Calu3 (cell line): ENCODE data around the gene TNS1. TPM values are rescaled to one million over a fixed set of nuclear protein-coding genes. Genes with fewer than 3 reads are reported as not detected.

Experiments used
- BruUV-seq: library from RNA; stranded (reverse); fragments of 400-500 nt; replicated peaks from 2 replicates; lab custom pipeline; 2021; lab: Mats Ljungman, UMichigan
- CTCF ChIA-PET: fragments of 300-600 bp; sonication (Branson Sonifier 250); formaldehyde crosslinking; loops from one replicate; lab custom pipeline; 2022; ENCODE audit warnings: antibody characterized with exemption; lab: Charles Lee
- DNase-seq: peaks from one replicate; pipeline ENCODE4 v3.0.0; 2022
- H3K27ac Mint-ChIP-seq: one replicate; pipeline ENCODE4 v1.8.0; 2022; ENCODE audit warnings: mixed read lengths; ENCODE audit not compliant: unreplicated experiment
- H3K27me3 Mint-ChIP-seq: one replicate; pipeline ENCODE4 v1.8.0; 2022; ENCODE audit warnings: mixed read lengths; ENCODE audit not compliant: unreplicated experiment
- H3K36me3 Mint-ChIP-seq: one replicate; pipeline ENCODE4 v1.8.0; 2022; ENCODE audit warnings: mild to moderate bottlenecking, moderate library complexity, mixed read lengths; ENCODE audit not compliant: insufficient read depth, unreplicated experiment
- H3K4me1 Mint-ChIP-seq: one replicate; pipeline ENCODE4 v1.8.0; 2022; ENCODE audit warnings: mild to moderate bottlenecking, low read depth, mixed read lengths; ENCODE audit not compliant: unreplicated experiment
- H3K4me3 Mint-ChIP-seq: one replicate; pipeline ENCODE4 v1.8.0; 2022; ENCODE audit warnings: mild to moderate bottlenecking, low read depth, moderate library complexity, mixed read lengths; ENCODE audit not compliant: unreplicated experiment
- H3K9me3 Mint-ChIP-seq: one replicate; pipeline ENCODE4 v1.8.0; 2022; ENCODE audit warnings: low read depth, mixed read lengths; ENCODE audit not compliant: unreplicated experiment
- intact Hi-C: fragments of 100-400 bp; cut with micrococcal nuclease; formaldehyde crosslinking; loops from one replicate; pipeline ENCODE4 v1.10.0; 2022; ENCODE audit not compliant: unreplicated experiment
- total RNA-seq: library from RNA; stranded (reverse); gene quantifications from 2 replicates; pipeline ENCODE4 v1.2.3, GENCODE V29; 2022
- TF ChIP-seq, protein P1 (sequence below): fragments of 200-600 bp; IDR thresholded peaks from one replicate; pipeline ENCODE4 v1.8.0; 2022; ENCODE audit warnings: antibody characterized with exemption; ENCODE audit not compliant: unreplicated experiment

Gene TNS1
- total RNA-seq, 1 experiment from 2014 or later: 2.2 TPM

- Mint-ChIP-seq H3K4me1 (no peaks in the 10 kb centered on the region), H3K9me3 (no peaks in the 10 kb centered on the region), H3K27me3 (peaks cover 41% of the 10 kb centered on the region), H3K4me3 (no peak overlapping the region), H3K36me3 (no peaks in the 10 kb centered on the region), H3K27ac (no peak overlapping the region)
- TF ChIP-seq, protein P1, sequence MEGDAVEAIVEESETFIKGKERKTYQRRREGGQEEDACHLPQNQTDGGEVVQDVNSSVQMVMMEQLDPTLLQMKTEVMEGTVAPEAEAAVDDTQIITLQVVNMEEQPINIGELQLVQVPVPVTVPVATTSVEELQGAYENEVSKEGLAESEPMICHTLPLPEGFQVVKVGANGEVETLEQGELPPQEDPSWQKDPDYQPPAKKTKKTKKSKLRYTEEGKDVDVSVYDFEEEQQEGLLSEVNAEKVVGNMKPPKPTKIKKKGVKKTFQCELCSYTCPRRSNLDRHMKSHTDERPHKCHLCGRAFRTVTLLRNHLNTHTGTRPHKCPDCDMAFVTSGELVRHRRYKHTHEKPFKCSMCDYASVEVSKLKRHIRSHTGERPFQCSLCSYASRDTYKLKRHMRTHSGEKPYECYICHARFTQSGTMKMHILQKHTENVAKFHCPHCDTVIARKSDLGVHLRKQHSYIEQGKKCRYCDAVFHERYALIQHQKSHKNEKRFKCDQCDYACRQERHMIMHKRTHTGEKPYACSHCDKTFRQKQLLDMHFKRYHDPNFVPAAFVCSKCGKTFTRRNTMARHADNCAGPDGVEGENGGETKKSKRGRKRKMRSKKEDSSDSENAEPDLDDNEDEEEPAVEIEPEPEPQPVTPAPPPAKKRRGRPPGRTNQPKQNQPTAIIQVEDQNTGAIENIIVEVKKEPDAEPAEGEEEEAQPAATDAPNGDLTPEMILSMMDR: no peak
- DNase-seq: no peak
- BruUV-seq: no TSS peak
- intact Hi-C loops: no loop called here
- CTCF ChIA-PET: no interaction called here
Measured at GRCh38 chr2:217839073-217839749, 163.6 kb downstream of the TNS1 start.

DNA sequence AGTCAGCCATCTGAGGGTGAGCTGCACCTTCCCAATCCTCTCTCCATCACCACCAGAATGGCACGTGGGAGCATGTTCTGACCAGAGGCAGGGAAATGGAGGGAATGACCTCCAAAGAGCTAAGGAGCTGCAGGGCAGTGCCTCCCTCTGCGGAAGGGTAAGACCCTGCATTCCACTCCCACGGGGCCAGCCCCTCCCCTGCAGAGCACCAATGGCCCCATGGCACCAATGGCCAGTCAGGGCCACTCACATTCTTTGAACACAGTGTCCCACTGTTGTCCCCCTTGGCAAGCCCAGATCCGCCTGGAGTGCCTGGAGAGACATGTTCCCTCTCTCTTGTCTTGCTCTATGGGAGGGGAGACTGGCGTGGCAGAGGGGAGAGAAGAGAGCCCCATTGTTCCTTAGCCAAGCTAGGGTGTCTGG is 164.4 kb downstream of the TNS1 start:
- TF ChIP-seq, protein P1: no peak
- no peaks in the 10 kb centered on the region for H3K36me3 Mint-ChIP-seq
- H3K4me3 Mint-ChIP-seq: no peak overlapping the region
- H3K27ac Mint-ChIP-seq: no peak overlapping the region
- intact Hi-C loops: no loop called here
- no peaks in the 10 kb centered on the region for H3K4me1 Mint-ChIP-seq
- no peak for DNase-seq
- H3K9me3 Mint-ChIP-seq: no peaks in the 10 kb centered on the region
- BruUV-seq: no TSS peak
- H3K27me3 Mint-ChIP-seq: peaks cover 46% of the 10 kb centered on the region
- CTCF ChIA-PET: no interaction called here

GRCh38 chr2:217837530-217837929 is 165.3 kb downstream of the TNS1 start:
- H3K27ac Mint-ChIP-seq: no peak overlapping the region
- no TSS peak for BruUV-seq
- H3K36me3 Mint-ChIP-seq: no peaks in the 10 kb centered on the region
- DNase-seq: no peak
- intact Hi-C loops: no loop called here
- no peaks in the 10 kb centered on the region for H3K9me3 Mint-ChIP-seq
- no peak overlapping the region for H3K4me3 Mint-ChIP-seq
- peaks cover 55% of the 10 kb centered on the region for H3K27me3 Mint-ChIP-seq
- CTCF ChIA-PET: no interaction called here
- no peaks in the 10 kb centered on the region for H3K4me1 Mint-ChIP-seq
- TF ChIP-seq, protein P1: no peak

GRCh38 chr2:217836901-217837491 is 165.8 kb downstream of the TNS1 start:
- no peaks in the 10 kb centered on the region for H3K36me3 Mint-ChIP-seq
- H3K27me3 Mint-ChIP-seq: peaks cover 60% of the 10 kb centered on the region
- no peak overlapping the region for H3K27ac Mint-ChIP-seq
- TF ChIP-seq, protein P1: no peak
- H3K4me3 Mint-ChIP-seq: no peak overlapping the region
- H3K9me3 Mint-ChIP-seq: no peaks in the 10 kb centered on the region
- no peak for DNase-seq
- no peaks in the 10 kb centered on the region for H3K4me1 Mint-ChIP-seq
- no TSS peak for BruUV-seq
- intact Hi-C loops: no loop called here
- CTCF ChIA-PET: no interaction called here
